ENCODE results near the gene HLA-A.
"Not testable (repeated sequence)": the region's sequence is repeated elsewhere in the genome, so short reads cannot be mapped to it uniquely, and the experiment has no call there.

HLA-A gene

GRCh38 chr6:29942275-29943052, at the start of gene HLA-A:
TSS of gene HLA-A (plus strand) at chr6:29942532. CDS start at chr6:29942554, 22 bp downstream.
- peak; percentile 98 for DNase-seq

- DNase-seq: no peak
Observed at GRCh38 chr6:29892696-29893095, 49.6 kb upstream of the HLA-A start.

- no peak for DNase-seq
Observed at GRCh38 chr6:29899281-29899680, 43.1 kb upstream of the HLA-A start.

- DNase-seq: no peak
Observed at GRCh38 chr6:29905286-29905685, 37.0 kb upstream of the HLA-A start.

- no peak for DNase-seq
Observed at GRCh38 chr6:29907637-29908340, 34.5 kb upstream of the HLA-A start.

- no peak for DNase-seq
Observed at GRCh38 chr6:29908341-29908662, 34.0 kb upstream of the HLA-A start.

GRCh38 chr6:29908710-29909109, 33.6 kb upstream of the HLA-A start:
- no peak for DNase-seq

- no peak for DNase-seq
Observed at GRCh38 chr6:29909985-29910384, 32.3 kb upstream of the HLA-A start.

- DNase-seq: no peak
Observed at GRCh38 chr6:29912840-29913239, 29.5 kb upstream of the HLA-A start.

GRCh38 chr6:29916741-29917140, 25.6 kb upstream of the HLA-A start:
- DNase-seq: no peak

GRCh38 chr6:29917857-29918256, 24.5 kb upstream of the HLA-A start:
- DNase-seq: no peak

- DNase-seq: no peak
Observed at GRCh38 chr6:29919506-29920445, 22.6 kb upstream of the HLA-A start.

GRCh38 chr6:29924287-29924686, 18.0 kb upstream of the HLA-A start:
- no peak for DNase-seq

- DNase-seq: peak; percentile 38
Observed at GRCh38 chr6:29924731-29925130, 17.6 kb upstream of the HLA-A start.

- DNase-seq: no peak
Observed at GRCh38 chr6:29925321-29925720, 17.0 kb upstream of the HLA-A start.

- DNase-seq: no peak
Observed at GRCh38 chr6:29925727-29926412, 16.5 kb upstream of the HLA-A start.

- DNase-seq: peak; percentile 94
Observed at GRCh38 chr6:29926413-29927274, 15.7 kb upstream of the HLA-A start.

- DNase-seq: no peak
Observed at GRCh38 chr6:29927275-29927569, 15.1 kb upstream of the HLA-A start.

- no peak for DNase-seq
Observed at GRCh38 chr6:29927841-29928388, 14.4 kb upstream of the HLA-A start.

- DNase-seq: not testable (repeated sequence)
Observed at GRCh38 chr6:29930047-29930446, 12.3 kb upstream of the HLA-A start.

- no peak for DNase-seq
Observed at GRCh38 chr6:29933955-29934354, 8.4 kb upstream of the HLA-A start.

Data from CD4-positive, alpha-beta T cell treated with Interleukin-21 for 1 hour (primary cell).